Stimulated activated CD4-positive, alpha-beta T cell treated with anti-CD3 and anti-CD28 coated beads, TNF-alpha, amount 100 ng/mL, for 1 hour (primary cell): ENCODE results near the gene MCOLN2.
"Not testable (repeated sequence)": the region's sequence is repeated elsewhere in the genome, so short reads cannot be mapped to it uniquely, and the experiment has no call there.

ENCODE experiments used
- DNase-seq, 3 donors: peaks; one replicate each; pipeline ENCODE4 v3.0.0-alpha.2; 2020; ENCODE audit warnings: low read depth in 3 of 3, low spot score in 1 of 3

The MCOLN2 gene

DNA sequence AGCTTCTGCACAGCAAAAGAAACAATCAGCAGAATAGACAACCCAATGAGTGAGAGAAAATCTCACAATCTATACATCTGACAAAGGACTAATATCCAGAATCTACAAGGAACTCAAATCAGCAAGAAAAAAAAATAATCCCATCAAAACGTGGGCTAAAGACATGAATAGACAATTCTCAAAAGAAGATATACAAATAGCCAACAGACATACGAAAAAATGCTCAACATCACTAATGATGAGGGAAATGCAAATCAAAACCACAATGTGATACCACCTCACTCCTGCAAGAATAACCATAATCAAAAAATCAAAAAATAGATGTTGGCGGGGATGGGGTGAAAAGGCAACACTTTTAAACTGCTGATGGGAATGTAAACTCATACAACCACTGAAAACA lies 10.4 kb downstream of the MCOLN2 start:
- not testable (repeated sequence) for DNase-seq

DNA sequence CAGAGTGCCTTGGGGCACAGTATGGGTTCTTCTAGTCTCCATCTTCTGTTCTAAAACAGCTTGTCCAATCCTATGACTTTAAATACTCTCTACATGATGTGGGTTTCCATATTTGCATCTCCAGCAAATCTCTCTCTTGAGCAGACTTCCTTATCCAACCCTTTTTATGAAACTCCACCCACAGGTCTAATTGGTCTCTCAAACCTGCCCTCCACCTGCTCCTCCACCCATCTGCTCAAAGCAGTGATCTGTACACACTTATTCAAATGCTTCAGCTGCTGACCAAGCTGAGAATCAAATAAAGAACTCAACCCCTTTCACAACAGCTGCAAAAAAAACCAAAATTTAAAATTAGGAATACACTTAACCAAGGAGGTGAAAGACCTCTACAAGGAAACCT lies 11.5 kb downstream of the MCOLN2 start:
- DNase-seq: no peak

DNA sequence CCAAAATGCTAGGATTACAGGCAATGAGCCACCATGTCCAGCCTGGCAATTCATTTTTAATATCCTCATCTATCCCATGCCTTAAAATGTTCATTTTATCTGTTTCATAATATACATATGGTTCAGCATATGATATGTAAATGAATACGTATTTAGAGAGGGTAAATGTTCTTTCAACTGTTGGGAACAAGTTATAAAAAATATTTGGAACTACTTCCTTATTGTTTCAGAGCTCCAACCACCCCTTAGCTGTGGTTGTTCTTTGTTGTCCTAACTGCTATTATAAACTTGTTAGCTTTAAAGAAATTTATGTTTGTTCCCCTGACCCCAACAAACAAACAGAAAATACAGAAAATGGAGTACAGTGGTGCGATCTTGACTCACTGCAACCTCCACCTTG lies 14.5 kb downstream of the MCOLN2 start:
- no peak for DNase-seq

DNA sequence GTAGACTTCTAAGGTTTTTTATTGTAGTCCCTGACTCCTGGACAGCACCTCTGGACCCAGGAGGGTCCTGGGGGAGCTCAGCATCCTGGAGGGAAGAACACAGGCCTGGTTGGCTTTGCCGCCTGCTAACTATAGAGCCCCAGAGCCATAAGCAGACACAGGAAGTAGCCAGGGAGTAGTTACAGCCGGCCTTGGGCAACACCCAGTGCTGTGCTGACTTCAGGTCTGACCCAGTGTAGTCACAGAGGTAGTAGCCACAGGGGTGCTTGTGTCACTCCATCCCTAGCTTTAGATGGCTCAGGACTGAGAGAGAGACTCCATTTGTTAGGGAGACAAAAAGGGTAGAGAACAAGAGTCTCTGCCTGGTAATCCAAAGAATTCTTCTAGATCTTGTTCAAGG lies 21.9 kb downstream of the MCOLN2 start:
- DNase-seq: no peak

DNA sequence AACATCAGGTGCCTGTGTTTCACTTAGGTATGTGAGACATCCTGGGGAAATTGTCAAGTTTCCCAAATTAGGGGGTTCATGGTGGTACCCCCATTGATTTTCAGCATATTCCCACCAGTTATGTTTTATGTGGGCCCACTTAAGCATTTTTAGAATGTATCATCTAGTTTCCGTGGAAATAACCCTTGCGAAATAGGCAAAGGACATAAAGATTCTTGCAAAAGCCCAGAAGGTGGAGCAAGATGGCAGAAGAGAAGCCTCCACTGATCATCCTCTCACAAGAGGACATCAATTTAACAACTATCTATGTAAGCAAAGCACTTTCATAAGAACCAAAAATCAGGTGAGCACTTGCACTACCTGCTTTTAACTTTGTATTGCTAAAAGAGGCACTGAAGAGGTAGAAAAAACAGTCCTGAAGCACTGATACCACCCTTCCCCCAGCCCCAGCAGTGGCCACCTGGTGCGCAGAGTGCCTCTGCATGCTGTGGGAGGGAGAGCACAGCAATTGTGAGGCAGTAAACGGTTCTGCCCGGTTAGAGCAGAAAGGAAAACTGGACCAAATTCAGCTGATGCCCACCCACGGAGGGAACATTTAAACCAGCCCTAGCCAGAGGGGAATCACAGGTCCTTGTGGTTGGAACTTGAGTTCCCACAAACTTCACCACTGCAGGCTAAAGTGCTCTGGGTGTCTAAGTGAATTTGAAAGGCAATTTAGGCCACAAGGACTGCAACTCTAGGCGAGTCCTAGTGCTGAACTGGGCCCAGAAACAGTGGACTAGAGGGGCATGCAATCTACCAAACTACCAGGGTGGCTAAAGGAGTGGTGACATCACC lies 23.2 kb downstream of the MCOLN2 start:
- DNase-seq: no peak

DNA sequence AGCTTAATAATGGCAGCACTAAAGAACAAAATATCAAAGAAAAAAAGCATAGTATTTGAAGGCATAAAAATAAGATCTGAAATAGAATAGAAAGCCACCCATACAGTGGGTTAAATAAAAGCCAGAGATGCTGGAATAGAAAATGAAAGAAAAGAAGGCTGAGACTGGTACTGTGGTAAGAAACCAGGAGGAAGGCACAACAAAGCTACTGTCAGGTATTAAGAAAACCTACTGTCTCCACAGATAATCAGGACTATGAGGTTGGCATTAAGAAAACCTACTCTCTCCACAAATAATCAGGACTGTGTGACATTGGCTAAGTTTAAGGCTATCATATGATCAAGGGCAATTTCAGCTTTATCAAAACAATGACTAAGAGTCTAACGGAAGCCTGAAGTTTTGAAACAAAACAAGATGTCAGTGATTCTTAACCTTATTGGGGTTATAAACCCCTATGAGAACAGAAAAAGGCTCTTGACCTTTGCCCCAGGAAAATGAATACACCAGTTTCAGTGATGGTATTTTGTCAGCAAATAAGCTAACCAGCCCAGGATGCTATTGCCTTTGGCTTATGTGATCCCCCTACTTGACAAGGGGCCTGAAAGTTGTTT lies 24.4 kb downstream of the MCOLN2 start:
- no peak for DNase-seq

DNA sequence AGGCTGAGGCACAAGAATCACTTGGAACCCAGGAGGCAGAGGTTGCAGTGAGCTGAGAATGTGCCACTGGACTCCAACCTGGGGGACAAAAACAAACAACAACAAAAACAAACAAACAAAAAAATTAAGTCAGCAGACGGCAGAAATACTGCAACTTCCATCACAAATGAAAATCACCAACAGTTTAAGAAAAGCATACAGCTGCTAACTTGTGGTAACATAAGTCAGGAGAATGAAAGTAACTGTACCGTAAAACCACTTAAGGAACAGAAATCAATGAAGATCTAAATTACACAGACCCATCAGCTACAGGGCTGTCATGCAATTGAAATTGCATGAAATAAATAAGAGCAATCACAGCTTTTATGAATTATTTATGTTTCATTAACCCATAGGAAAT lies 25.0 kb downstream of the MCOLN2 start:
- no peak for DNase-seq

DNA sequence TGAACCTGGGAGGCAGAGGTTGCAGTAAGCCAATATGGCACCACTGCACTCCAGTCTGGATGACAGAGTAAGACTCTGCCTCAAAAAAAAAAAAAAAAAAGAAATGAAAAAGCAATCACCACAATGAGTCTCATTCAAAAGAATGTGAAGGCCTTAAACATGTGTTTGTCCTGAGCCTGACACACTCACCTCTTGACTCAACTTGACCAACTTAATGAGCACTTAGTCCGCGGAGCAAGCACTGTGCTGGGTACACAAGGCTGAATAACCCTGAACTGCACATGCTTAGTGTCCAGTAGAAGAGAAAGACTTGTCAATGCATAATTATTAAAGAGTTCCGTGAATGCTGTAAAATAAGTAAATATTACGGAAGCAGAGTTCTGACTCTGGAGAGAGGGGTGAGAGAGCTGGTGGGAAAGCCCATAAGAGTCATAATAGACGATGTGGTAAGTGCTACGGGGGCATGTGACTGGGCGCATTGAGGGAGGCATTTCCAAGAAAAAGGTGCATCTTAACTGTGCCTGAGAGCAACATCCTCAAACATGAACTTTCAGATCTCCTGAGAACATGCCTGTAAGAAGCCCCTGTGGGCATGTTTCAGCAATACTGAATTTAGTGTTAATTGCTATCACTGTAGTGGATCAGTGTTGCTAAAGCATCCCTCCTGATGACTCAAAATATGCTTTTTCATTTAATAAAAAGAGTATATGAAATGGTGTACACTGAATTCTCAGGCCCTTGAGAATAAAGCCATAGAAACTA lies 27.2 kb downstream of the MCOLN2 start:
- DNase-seq: no peak

DNA sequence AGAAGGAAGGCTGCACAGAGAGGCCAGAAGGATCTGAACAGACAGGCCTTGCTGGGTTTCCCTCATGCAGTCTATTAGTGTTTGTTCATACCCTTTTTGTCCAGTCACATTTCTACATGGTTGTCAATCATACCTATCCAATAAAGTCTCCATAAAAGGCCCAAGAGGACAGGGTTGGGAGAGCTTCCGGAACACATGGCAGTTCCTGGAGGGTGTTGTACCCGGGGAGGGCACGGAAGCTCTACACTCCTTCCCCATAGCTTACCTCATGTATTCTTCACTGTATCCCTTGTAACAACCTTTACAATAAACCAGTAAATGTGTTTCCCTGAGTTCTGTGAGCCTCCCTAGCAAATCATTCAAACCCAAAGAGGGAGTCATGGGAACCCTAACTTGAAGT lies 28.0 kb downstream of the MCOLN2 start:
- no peak for DNase-seq

DNA sequence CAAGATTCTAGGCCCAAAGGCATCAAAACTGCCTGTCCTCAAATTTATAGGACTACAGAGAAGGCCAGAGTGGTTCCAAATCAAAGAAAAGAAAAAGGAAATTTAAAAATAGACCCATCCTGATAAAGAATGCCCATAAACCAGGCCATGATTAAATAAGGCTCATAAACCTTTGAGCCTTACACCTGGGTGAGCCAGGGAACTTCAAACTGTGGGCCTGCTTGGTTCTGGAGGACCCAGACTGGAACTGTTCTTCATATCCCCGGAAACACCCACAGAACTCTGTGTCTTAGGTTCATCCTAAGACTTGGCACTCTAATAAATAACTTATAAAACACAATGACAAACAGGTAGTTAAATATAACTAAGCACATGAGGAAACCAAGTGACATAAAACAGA lies 28.8 kb downstream of the MCOLN2 start:
- no peak for DNase-seq

DNA sequence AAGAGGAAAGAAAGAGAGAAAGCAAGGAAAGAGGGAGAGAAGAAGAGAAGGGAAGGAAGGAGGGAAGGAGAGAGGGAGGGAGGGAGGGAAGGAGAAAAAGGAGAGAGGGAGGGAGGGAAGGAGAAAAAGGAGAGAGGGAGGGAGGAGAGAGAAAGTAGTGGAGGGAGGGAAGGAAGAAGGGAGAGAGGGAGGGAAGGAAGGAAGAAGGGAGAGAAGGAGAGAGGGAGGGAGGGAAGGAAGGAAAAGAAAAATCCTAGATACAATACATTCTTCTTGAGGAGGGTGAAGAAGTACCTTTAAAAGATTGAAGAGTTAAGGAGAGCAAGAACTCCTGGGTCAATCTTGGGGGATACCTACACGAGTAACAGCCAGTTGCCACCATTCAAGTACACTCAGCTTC lies 29.2 kb downstream of the MCOLN2 start:
- DNase-seq: no peak

DNA sequence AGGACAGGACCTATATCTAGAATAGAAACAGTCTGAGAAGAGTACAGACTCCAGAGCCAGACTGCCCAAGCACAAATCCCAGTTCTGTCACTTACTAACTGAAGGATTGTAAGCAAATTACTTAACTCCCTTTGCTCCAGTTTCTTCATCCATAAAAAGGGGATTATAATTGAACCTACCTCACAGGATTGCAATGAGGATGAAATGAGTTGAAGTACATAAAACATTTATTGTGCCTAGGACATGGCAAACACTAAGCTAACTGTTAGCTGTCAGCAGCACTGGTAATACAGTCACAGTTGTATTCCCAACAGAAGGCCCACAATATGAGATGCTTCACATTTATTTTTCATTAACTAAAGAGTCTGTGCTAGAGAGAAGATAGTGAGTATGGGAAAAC lies 33.9 kb downstream of the MCOLN2 start:
- DNase-seq: no peak

DNA sequence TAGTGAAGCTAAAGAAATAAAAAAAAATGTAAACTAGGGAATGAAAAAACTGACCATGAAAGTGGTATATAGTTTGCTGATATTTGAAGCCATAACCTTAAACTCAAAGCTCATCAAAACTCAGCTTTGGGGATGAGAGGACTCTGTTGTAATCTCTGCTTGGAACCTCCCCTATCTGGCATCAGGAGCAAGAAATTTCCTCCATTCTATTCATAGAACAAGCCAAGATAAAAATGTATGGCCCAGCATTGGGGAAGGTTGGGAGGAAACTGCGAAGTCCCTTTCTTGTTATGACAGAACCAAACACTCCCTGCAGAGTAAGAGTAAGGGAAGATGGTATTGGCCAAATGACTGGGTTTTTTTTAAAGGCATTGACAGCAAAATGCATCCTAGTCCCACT lies 35.6 kb downstream of the MCOLN2 start:
- DNase-seq: no peak

DNA sequence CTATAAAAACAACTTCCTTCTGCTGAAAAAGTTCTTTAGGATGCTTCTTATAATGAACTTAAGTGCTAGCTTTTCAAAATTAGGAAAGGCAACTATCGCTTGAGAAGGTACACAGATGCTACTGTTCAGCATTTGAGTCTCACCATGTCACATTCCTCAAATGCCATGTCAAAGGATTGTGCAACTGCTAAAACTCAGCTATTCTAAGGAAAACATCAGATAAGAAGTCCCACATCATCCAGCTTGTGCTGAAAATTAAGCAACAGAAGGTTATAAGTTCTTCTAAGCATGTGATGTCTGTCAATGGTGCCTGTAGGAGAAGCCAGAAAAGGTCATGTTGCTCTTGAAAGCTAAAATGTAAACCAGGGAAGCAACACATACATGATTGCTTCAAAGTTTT lies 36.5 kb downstream of the MCOLN2 start:
- DNase-seq: no peak

DNA sequence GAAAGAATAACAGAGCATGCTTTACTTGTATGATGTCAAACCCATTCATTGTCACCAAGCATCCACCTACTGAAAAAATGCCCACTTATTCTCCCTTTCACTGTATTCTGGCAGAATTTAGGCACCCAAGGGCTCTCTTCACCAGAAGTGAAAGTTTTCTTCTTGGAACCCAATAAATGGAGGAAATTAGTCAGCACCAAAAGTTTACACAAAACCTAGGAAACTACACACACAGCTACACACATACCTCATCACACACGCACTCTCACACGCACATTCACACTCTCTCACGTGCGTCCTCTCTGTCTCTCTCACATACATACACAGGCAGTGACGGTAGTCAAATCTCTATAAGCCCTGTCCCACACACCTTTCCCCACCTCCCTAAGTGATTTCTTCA lies 37.6 kb downstream of the MCOLN2 start:
- no peak for DNase-seq

DNA sequence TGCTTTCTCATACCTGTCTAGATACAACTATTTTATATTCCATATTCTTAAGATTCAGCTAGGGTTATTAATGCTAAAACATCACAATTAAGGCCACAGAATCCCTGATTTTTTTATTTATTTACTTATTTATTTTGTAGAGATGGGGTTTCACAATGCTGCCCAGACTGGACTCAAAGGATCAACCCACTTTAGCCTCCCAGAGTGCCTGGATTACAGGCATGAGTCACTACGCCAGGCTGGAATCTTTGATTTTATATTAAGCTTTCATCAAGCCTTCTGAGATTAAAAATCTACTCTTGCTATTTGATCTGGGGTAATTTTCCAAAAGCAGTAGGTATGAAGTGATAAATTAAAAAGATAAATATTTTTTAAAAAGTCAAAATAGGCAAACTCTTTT lies 38.9 kb downstream of the MCOLN2 start:
- no peak for DNase-seq

DNA sequence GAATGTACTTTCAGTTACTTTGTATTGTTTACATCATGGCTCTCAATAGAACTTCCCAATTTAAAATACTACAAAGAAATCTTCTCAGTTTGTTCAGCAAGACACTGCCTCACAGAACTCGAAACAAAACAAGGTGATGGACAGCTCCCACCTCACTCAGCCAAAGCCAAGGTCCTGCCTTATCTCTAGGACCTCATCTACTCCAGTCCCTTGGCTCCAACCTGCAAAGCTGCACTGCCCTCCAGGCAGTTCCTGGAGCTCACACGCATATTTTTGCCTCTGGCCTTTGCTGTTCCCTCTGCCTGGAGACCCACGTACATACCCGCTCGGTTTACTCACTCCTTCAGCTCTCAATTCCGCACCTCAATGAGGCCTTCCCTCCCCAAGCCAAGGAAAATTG lies 40.3 kb downstream of the MCOLN2 start:
- DNase-seq: no peak

DNA sequence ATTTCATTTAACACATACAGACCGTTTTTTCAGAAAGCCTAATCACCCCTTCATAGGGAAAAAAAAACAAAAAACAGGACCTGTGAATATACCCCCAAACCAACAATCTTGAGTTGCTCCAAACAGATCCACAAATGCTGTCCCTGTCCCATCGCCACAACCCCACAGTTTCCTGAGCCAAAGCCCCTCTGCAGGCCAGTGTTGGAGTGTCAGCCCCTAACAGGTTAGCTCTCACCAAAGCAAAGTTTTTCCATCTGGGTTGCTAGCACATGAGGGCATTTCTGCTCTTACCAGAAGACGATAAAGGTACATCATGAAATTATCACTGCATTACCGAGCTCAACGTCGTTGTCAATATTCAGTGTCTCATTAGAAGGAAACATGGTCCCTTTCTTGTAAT lies 40.8 kb downstream of the MCOLN2 start:
- DNase-seq: no peak

DNA sequence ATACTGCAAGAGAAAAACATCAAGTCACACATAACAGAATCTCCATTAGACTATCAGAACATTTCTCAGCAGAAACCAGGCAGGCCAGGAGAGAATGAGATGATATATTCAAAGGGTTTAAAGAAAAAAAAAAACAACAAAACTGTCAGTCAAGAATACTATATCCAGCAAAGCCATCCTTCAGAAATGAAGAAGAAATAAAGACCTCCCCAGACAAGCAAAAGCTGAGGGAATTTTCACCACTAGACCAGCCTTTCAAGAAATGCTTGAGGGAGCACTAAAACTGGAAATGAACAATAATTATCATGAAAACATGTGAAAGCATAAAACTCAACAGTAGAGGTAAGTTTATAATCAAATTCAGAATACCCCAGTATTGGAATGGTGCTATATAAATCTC lies 47.2 kb downstream of the MCOLN2 start:
- no peak for DNase-seq

DNA sequence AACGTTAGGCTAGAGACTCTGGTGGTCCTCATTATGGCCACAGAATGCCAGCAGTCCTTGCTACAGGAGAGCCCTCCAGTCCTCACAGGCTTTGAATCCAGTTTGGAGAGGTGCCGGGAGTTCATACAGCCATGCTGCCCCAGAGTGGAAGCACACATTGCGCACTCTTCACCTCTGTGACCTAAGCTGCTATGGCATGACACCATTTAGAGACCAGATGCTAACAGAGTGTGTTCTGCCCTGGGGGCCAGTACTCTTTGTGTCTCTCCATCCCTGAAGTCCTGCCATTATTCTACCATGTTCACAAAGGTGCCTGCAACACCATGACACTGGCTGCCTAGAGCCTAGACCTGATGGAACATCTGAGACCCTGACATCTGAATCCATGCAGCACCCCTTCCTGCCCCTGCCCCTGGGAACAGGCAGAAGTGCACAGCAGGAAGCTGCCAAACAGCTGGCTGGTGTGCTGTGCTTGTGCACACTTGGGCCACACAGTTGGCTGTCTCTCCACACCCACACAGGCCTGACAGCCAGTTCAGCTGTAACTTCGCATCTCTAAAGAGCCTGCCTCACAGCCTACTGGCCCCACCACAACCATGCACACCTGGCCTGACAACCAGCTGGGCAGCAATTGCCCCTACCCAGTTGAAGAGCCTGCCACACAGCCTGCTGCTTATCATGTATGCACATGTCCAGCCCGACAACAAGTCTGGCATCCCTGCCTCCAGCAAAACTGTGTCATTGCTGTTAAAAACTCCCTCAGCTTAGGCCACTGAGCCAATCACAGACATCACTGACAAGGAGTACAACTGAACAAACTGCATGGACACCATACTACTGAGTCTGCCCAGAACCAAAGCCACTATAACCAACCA lies 49.1 kb downstream of the MCOLN2 start:
- no peak for DNase-seq

DNA sequence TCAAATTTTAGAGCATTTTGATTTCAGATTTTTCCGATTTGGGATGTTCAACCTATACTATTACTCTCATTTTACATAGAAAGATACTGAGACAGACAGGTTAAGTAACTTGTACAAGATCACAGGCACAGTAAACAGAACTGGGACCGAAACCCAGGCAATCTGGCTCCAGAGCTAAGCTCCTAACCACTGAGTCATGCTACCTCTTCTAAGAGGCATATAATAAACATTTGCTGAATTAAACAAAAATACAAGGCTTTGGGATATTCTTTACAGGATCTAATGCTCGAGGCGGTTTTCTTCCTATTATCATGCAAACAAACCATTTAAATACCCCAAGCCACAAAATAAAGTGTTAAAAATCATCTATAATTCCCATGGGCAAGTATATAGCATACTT lies 50.3 kb downstream of the MCOLN2 start:
- DNase-seq: no peak
